Natural killer cell treated with Interleukin-12 subunit alpha and Interleukin-12 subunit beta and Interleukin-15 and Interleukin-18, amount 100 ng/mL, for 72 hours (primary cell): ENCODE data around the gene TBC1D10B. TPM values are rescaled to one million over a fixed set of nuclear protein-coding genes. Genes with fewer than 3 reads are reported as not detected.

Source experiments
- ATAC-seq, 2 donors: fragments of 150-1000 bp; cut with Tn5 transposase in 1 of 2; sonication (Bioruptor Pico), chemical (Tn5 transposase) in 1 of 2; 2 replicates each; pipeline ENCODE4 v1.10.0; 2021
- DNase-seq: peaks from one replicate; pipeline ENCODE4 v3.0.0; 2022; ENCODE audit warnings: low spot score
- H3K27ac Mint-ChIP-seq, 2 donors: 1 replicate in 1 of 2; 2 replicates in 1 of 2; pipeline ENCODE4 v1.8.0; 2022; ENCODE audit warnings: mixed read lengths in 2 of 2, mild to moderate bottlenecking in 1 of 2, moderate library complexity in 1 of 2
- H3K27me3 Mint-ChIP-seq, 2 donors: 1 replicate in 1 of 2; 2 replicates in 1 of 2; pipeline ENCODE4 v1.8.0; 2022; ENCODE audit warnings: mixed read lengths in 2 of 2
- H3K36me3 Mint-ChIP-seq: one replicate; pipeline ENCODE4 v1.8.0; 2022; ENCODE audit warnings: mixed read lengths
- H3K4me1 Mint-ChIP-seq, 2 donors: 1 replicate in 1 of 2; 2 replicates in 1 of 2; pipeline ENCODE4 v1.8.0; 2022; ENCODE audit warnings: low read depth in 2 of 2, mixed read lengths in 2 of 2, mild to moderate bottlenecking in 1 of 2
- H3K4me3 Mint-ChIP-seq: one replicate; pipeline ENCODE4 v1.8.0; 2022; ENCODE audit warnings: mixed read lengths
- H3K9me3 Mint-ChIP-seq: 2 replicates; pipeline ENCODE4 v1.8.0; 2022; ENCODE audit warnings: mixed read lengths
- total RNA-seq, 2 donors: library from RNA; stranded (reverse); gene quantifications; one replicate each; pipeline ENCODE4 v1.2.3, GENCODE V29; 2022

Gene TBC1D10B
- total RNA-seq, 2 donors from 2014 or later = 64.0 to 99.1 TPM

GRCh38 chr16:30383521-30383920, 13.2 kb upstream of the TBC1D10B start:
- Mint-ChIP-seq H3K4me3 (peak overlapping the region; percentile 83), H3K9me3 (no peaks in the 10 kb centered on the region), H3K27me3 (no peaks in the 10 kb centered on the region), H3K27ac (peak overlapping the region; percentile 96 to 100), H3K4me1 (peaks cover 23 to 29% of the 10 kb centered on the region in 2 donors), H3K36me3 (peaks cover 6% of the 10 kb centered on the region)
- no peak for ATAC-seq
- DNase-seq = no peak

GRCh38 chr16:30382111-30382881, 12.0 kb upstream of the TBC1D10B start, which contains the start of gene SEPTIN1:
SEPTIN1 (minus strand) TSS chr16:30382561; CDS start chr16:30382542, 19 bp downstream.
- peak; percentile 87 for DNase-seq
- Mint-ChIP-seq H3K27me3 (no peaks in the 10 kb centered on the region), H3K36me3 (peaks cover 6% of the 10 kb centered on the region), H3K4me3 (peak within 1 kb of the TSS; percentile 83), H3K4me1 (peaks cover 34 to 41% of the 10 kb centered on the region in 2 donors), H3K9me3 (no peaks in the 10 kb centered on the region), H3K27ac (peak within 1 kb of the TSS; percentile 96 to 100)
- ATAC-seq = peak; percentile 26 to 58

- no peaks in the 10 kb centered on the region for H3K27me3 Mint-ChIP-seq
- ATAC-seq (no peak), DNase-seq (no peak)
- peaks cover 36 to 45% of the 10 kb centered on the region in 2 donors for H3K4me1 Mint-ChIP-seq
- peak overlapping the region; percentile 83 for H3K4me3 Mint-ChIP-seq
- peak overlapping the region; percentile 96 to 100 for H3K27ac Mint-ChIP-seq
- no peaks in the 10 kb centered on the region for H3K9me3 Mint-ChIP-seq
- peaks cover 6% of the 10 kb centered on the region for H3K36me3 Mint-ChIP-seq
Observed at GRCh38 chr16:30381291-30382041, 11.2 kb upstream of the TBC1D10B start.

GRCh38 chr16:30380803-30381208, 10.5 kb upstream of the TBC1D10B start:
- peak overlapping the region; percentile 96 to 100 for H3K27ac Mint-ChIP-seq
- DNase-seq (no peak), ATAC-seq (no peak)
- H3K4me1 Mint-ChIP-seq = peaks cover 36 to 45% of the 10 kb centered on the region in 2 donors
- no peaks in the 10 kb centered on the region for H3K9me3 Mint-ChIP-seq
- peak overlapping the region; percentile 83 for H3K4me3 Mint-ChIP-seq
- H3K36me3 Mint-ChIP-seq = peaks cover 6% of the 10 kb centered on the region
- H3K27me3 Mint-ChIP-seq = no peaks in the 10 kb centered on the region

- H3K4me3 Mint-ChIP-seq = peak overlapping the region; percentile 99
- H3K27me3 Mint-ChIP-seq = no peaks in the 10 kb centered on the region
- DNase-seq (no peak), ATAC-seq (no peak)
- no peaks in the 10 kb centered on the region for H3K9me3 Mint-ChIP-seq
- peak overlapping the region; percentile 96 to 100 for H3K27ac Mint-ChIP-seq
- H3K4me1 Mint-ChIP-seq = peaks cover 36 to 45% of the 10 kb centered on the region in 2 donors
- H3K36me3 Mint-ChIP-seq = peaks cover 6% of the 10 kb centered on the region
Observed at GRCh38 chr16:30380072-30380802, 9.9 kb upstream of the TBC1D10B start.

GRCh38 chr16:30379158-30379783, 9.0 kb upstream of the TBC1D10B start:
- Mint-ChIP-seq H3K27ac (peak overlapping the region; percentile 96 to 100), H3K4me1 (peaks cover 36 to 45% of the 10 kb centered on the region in 2 donors), H3K27me3 (no peaks in the 10 kb centered on the region), H3K36me3 (peaks cover 6% of the 10 kb centered on the region), H3K4me3 (peak overlapping the region; percentile 99), H3K9me3 (no peaks in the 10 kb centered on the region)
- DNase-seq (no peak), ATAC-seq (no peak)

GRCh38 chr16:30378236-30379157, 8.2 kb upstream of the TBC1D10B start:
- no peaks in the 10 kb centered on the region for H3K27me3 Mint-ChIP-seq
- peaks cover 6% of the 10 kb centered on the region for H3K36me3 Mint-ChIP-seq
- peak; percentile 95 to 97 for ATAC-seq
- H3K4me3 Mint-ChIP-seq = peak overlapping the region; percentile 99
- peak; percentile 99 for DNase-seq
- peak overlapping the region; percentile 96 to 100 for H3K27ac Mint-ChIP-seq
- peaks cover 32 to 40% of the 10 kb centered on the region in 2 donors for H3K4me1 Mint-ChIP-seq
- H3K9me3 Mint-ChIP-seq = no peaks in the 10 kb centered on the region

GRCh38 chr16:30377812-30378235, 7.5 kb upstream of the TBC1D10B start:
- DNase-seq = peak; percentile 90
- H3K4me1 Mint-ChIP-seq = peaks cover 29 to 34% of the 10 kb centered on the region in 2 donors

GRCh38 chr16:30377050-30377811, 6.9 kb upstream of the TBC1D10B start:
- Mint-ChIP-seq H3K27me3 (no peaks in the 10 kb centered on the region), H3K9me3 (no peaks in the 10 kb centered on the region), H3K4me3 (peak overlapping the region; percentile 99), H3K36me3 (peaks cover 6% of the 10 kb centered on the region), H3K27ac (peak overlapping the region; percentile 96 to 100), H3K4me1 (peaks cover 27 to 29% of the 10 kb centered on the region in 2 donors)
- ATAC-seq = no peak
- DNase-seq = no peak

More at GRCh38 chr16:30377812-30378235, 7.5 kb upstream of the TBC1D10B start:
- Mint-ChIP-seq H3K9me3 (no peaks in the 10 kb centered on the region), H3K27ac (peak overlapping the region; percentile 96 to 100), H3K4me3 (peak overlapping the region; percentile 99), H3K36me3 (peaks cover 6% of the 10 kb centered on the region), H3K27me3 (no peaks in the 10 kb centered on the region)
- peak; percentile 64 to 72 for ATAC-seq

GRCh38 chr16:30376461-30376902, 6.2 kb upstream of the TBC1D10B start:
- Mint-ChIP-seq H3K4me3 (no peak overlapping the region), H3K4me1 (peaks cover 29 to 36% of the 10 kb centered on the region in 2 donors), H3K36me3 (peaks cover 6% of the 10 kb centered on the region), H3K27ac (peak overlapping the region; percentile 96 to 100), H3K9me3 (no peaks in the 10 kb centered on the region), H3K27me3 (no peaks in the 10 kb centered on the region)
- DNase-seq (no peak), ATAC-seq (no peak)

- Mint-ChIP-seq H3K4me3 (no peak overlapping the region), H3K9me3 (no peaks in the 10 kb centered on the region), H3K27me3 (no peaks in the 10 kb centered on the region), H3K4me1 (peaks cover 34 to 41% of the 10 kb centered on the region in 2 donors), H3K36me3 (peaks cover 6% of the 10 kb centered on the region), H3K27ac (peak overlapping the region in 1 of 2 donors; percentile 68)
- DNase-seq (no peak), ATAC-seq (no peak)
Observed at GRCh38 chr16:30375864-30376263, 5.6 kb upstream of the TBC1D10B start.
